ENCODE results near the gene PAEP.

GRCh38 chr9:135565636-135566035 is 4.1 kb downstream of the PAEP start:
- TF ChIP-seq GATA3 (IDR thresholded peaks at IDR 0.05; ENCODE audit: low read depth, low read length) (no peak), GATA2 (IDR thresholded peaks at IDR 0.05; ENCODE audit: low read depth, low read length) (no peak)
